PC-3 (cell line): Measurements from ENCODE around the gene PLA2G4F.

Source experiments
- EZH2 ChIP-seq: fragments of 300-600 bp; sonication (generic); IDR thresholded peaks from one replicate; pipeline ENCODE4 v1.6.1; 2017; ENCODE audit warnings: antibody characterized with exemption, mild to moderate bottlenecking, low read length; ENCODE audit not compliant: unreplicated experiment
- EZH2phosphoT487 ChIP-seq: fragments of 300-600 bp; sonication (generic); IDR thresholded peaks from 2 replicates; pipeline ENCODE4 v1.6.1; 2018; ENCODE audit warnings: mild to moderate bottlenecking, antibody characterized with exemption, low read length, borderline replicate concordance
- TF ChIP-seq, protein P1 (sequence below): fragments of 300-600 bp; sonication (generic); conservative IDR thresholded peaks from 2 replicates; pipeline ENCODE4 v1.5.1; 2017; ENCODE audit warnings: antibody characterized with exemption, low read depth, mild to moderate bottlenecking, low read length

GRCh38 chr15:42147431-42147735 is 9.1 kb downstream of the PLA2G4F start:
- TF ChIP-seq, protein P1, sequence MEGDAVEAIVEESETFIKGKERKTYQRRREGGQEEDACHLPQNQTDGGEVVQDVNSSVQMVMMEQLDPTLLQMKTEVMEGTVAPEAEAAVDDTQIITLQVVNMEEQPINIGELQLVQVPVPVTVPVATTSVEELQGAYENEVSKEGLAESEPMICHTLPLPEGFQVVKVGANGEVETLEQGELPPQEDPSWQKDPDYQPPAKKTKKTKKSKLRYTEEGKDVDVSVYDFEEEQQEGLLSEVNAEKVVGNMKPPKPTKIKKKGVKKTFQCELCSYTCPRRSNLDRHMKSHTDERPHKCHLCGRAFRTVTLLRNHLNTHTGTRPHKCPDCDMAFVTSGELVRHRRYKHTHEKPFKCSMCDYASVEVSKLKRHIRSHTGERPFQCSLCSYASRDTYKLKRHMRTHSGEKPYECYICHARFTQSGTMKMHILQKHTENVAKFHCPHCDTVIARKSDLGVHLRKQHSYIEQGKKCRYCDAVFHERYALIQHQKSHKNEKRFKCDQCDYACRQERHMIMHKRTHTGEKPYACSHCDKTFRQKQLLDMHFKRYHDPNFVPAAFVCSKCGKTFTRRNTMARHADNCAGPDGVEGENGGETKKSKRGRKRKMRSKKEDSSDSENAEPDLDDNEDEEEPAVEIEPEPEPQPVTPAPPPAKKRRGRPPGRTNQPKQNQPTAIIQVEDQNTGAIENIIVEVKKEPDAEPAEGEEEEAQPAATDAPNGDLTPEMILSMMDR, result no peak
- TF ChIP-seq EZH2phosphoT487, result no peak
- no peak for TF ChIP-seq EZH2
